ENCODE results near the gene ENHO. TPM values are rescaled to one million over a fixed set of nuclear protein-coding genes. Genes with fewer than 3 reads are reported as not detected.

ENHO gene
- total and polyA plus RNA-seq, 9 donors: 0.22 to 0.87 (median 0.33) TPM; not detected in 2

- Histone ChIP-seq H3K4me1 (ENCODE audit: insufficient read depth) (peaks cover 5% of the 10 kb centered on the region), H3K36me3 (no peaks in the 10 kb centered on the region), H3K4me3 (no peak overlapping the region), H3K27ac (no peak overlapping the region), H3K9me3 (no peaks in the 10 kb centered on the region), H3K27me3 (no peaks in the 10 kb centered on the region)
- 1 to 3% (median 3%) methylated on average over 6 of the region's 6 CpGs for WGBS, 3 donors
- peak; percentile 72 to 81 (median 80) for TF ChIP-seq CTCF (IDR thresholded peaks at IDR 0.05)
- TF ChIP-seq EP300 (IDR thresholded peaks at IDR 0.05): no peak
- no peak for TF ChIP-seq POLR2A (IDR thresholded peaks at IDR 0.05)
- intact Hi-C loops (cut with DNase I): loop anchor here (2.0 to 10.0 kb wide), 5 partner anchors 88 to 876 kb away; no protein-coding TSS in a partner anchor
- DNase-seq: peak; percentile 32 to 68 (median 64)
Measured at GRCh38 chr9:34500623-34501267, 22.0 kb downstream of the ENHO start.

GRCh38 chr9:34499076-34499475 is 23.7 kb downstream of the ENHO start:
- intact Hi-C loops (cut with DNase I): no loop called here
- Histone ChIP-seq H3K4me3 (no peak overlapping the region), H3K27me3 (no peaks in the 10 kb centered on the region), H3K36me3 (no peaks in the 10 kb centered on the region), H3K9me3 (no peaks in the 10 kb centered on the region), H3K27ac (no peak overlapping the region), H3K4me1 (ENCODE audit: insufficient read depth) (peaks cover 5% of the 10 kb centered on the region)
- no peak for DNase-seq
- WGBS, 3 donors: 83 to 87% (median 84%) methylated on average over 2 of the region's 2 CpGs
- no peak for TF ChIP-seq CTCF (IDR thresholded peaks at IDR 0.05)
- no peak for TF ChIP-seq POLR2A (IDR thresholded peaks at IDR 0.05)
- no peak for TF ChIP-seq EP300 (IDR thresholded peaks at IDR 0.05)

- no peak for TF ChIP-seq CTCF (IDR thresholded peaks at IDR 0.05)
- H3K36me3 ChIP-seq: no peaks in the 10 kb centered on the region
- H3K4me3 ChIP-seq: no peak overlapping the region
- intact Hi-C loops (cut with DNase I): no loop called here
- WGBS, 3 donors: 42 to 44% (median 42%) methylated on average over 3 of the region's 3 CpGs
- peaks cover 5% of the 10 kb centered on the region for H3K4me1 ChIP-seq (ENCODE audit: insufficient read depth)
- H3K27ac ChIP-seq: no peak overlapping the region
- H3K9me3 ChIP-seq: no peaks in the 10 kb centered on the region
- H3K27me3 ChIP-seq: no peaks in the 10 kb centered on the region
- DNase-seq: no peak
Measured at GRCh38 chr9:34498553-34498952, 24.2 kb downstream of the ENHO start.

- Histone ChIP-seq H3K4me1 (ENCODE audit: insufficient read depth) (no peaks in the 10 kb centered on the region), H3K4me3 (no peak overlapping the region), H3K36me3 (no peaks in the 10 kb centered on the region), H3K9me3 (no peaks in the 10 kb centered on the region), H3K27ac (no peak overlapping the region), H3K27me3 (no peaks in the 10 kb centered on the region)
- TF ChIP-seq EP300 (IDR thresholded peaks at IDR 0.05): no peak
- no peak for TF ChIP-seq POLR2A (IDR thresholded peaks at IDR 0.05)
- TF ChIP-seq CTCF (IDR thresholded peaks at IDR 0.05): no peak
- no peak for DNase-seq
- WGBS, 3 donors: 75 to 85% (median 82%) methylated on average over 6 of the region's 6 CpGs
- intact Hi-C loops (cut with DNase I): no loop called here
Measured at GRCh38 chr9:34496149-34496712, 26.6 kb downstream of the ENHO start.

All from ovary (tissue), 9 donors.